Nephron (organoid): ENCODE results near the gene CXorf49B.
"Not testable (repeated sequence)": the region's sequence is repeated elsewhere in the genome, so short reads cannot be mapped to it uniquely, and the experiment has no call there.

Experiments used
- H3K27ac Mint-ChIP-seq, 3 experiments: 2 replicates each; pipeline ENCODE4 v1.8.0; 2020; ENCODE audit warnings: mixed read lengths in 3 of 3, mild to moderate bottlenecking in 2 of 3, moderate library complexity in 1 of 3
- H3K27me3 Mint-ChIP-seq: 2 replicates; pipeline ENCODE4 v1.8.0; 2021; ENCODE audit warnings: low read depth, mild to moderate bottlenecking, moderate library complexity, mixed read lengths
- H3K36me3 Mint-ChIP-seq: 2 replicates; pipeline ENCODE4 v1.8.0; 2020; ENCODE audit warnings: low read depth, mixed read lengths
- H3K4me1 Mint-ChIP-seq: 2 replicates; pipeline ENCODE4 v1.8.0; 2020; ENCODE audit warnings: mixed read lengths
- H3K4me3 Mint-ChIP-seq, 3 experiments: 2 replicates each; pipeline ENCODE4 v1.8.0; 2020; ENCODE audit warnings: mild to moderate bottlenecking in 3 of 3, mixed read lengths in 3 of 3, moderate library complexity in 2 of 3
- H3K9me3 Mint-ChIP-seq: 2 replicates; pipeline ENCODE4 v1.8.0; 2020; ENCODE audit warnings: mixed read lengths

The CXorf49B gene

DNA sequence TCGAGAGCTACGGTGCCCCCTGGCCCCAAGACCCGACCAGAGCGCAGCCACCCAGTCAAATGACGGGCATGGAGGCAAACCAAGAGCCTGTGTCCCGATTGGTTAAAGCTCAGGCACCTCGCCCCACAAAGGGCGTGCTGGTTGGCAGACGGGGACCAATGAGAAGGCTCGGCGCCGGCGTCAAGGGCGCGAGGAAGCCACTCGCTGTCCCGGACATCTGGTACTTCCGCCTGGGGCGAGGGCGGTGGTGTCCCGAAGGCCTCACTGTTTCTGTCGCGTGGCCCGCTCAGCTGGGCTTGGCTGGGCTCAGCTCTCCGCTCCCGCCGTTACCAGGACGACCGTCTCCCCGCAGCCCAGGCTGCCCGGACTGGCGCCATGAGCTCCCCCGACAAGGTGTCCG, at the start of gene CXorf49B:
Gene CXorf49B (plus strand): TSS at position 301 of the 400 bp plus-strand sequence. CDS start 75 bp downstream, at position 376.
- H3K9me3 Mint-ChIP-seq, H3K4me1 Mint-ChIP-seq, H3K4me3 Mint-ChIP-seq, H3K27me3 Mint-ChIP-seq, H3K27ac Mint-ChIP-seq, H3K36me3 Mint-ChIP-seq: not testable (repeated sequence)

- H3K36me3 Mint-ChIP-seq, H3K27ac Mint-ChIP-seq, H3K9me3 Mint-ChIP-seq, H3K4me1 Mint-ChIP-seq, H3K27me3 Mint-ChIP-seq, H3K4me3 Mint-ChIP-seq: not testable (repeated sequence)
Measured at GRCh38 chrX:71714064-71714463, 49.1 kb upstream of the CXorf49B start.

- not testable (repeated sequence) for H3K27ac Mint-ChIP-seq, H3K4me3 Mint-ChIP-seq, H3K27me3 Mint-ChIP-seq, H3K9me3 Mint-ChIP-seq, H3K36me3 Mint-ChIP-seq, H3K4me1 Mint-ChIP-seq
Measured at GRCh38 chrX:71715551-71715950, 47.6 kb upstream of the CXorf49B start.

GRCh38 chrX:71716323-71716722, 46.8 kb upstream of the CXorf49B start:
- not testable (repeated sequence) for H3K36me3 Mint-ChIP-seq, H3K9me3 Mint-ChIP-seq, H3K27me3 Mint-ChIP-seq, H3K27ac Mint-ChIP-seq, H3K4me3 Mint-ChIP-seq, H3K4me1 Mint-ChIP-seq

GRCh38 chrX:71718185-71718584, 45.0 kb upstream of the CXorf49B start, which contains the start of gene CXorf49:
Gene CXorf49 (minus strand): TSS chrX:71718285. CDS start chrX:71718151, 134 bp downstream.
- H3K27me3 Mint-ChIP-seq, H3K9me3 Mint-ChIP-seq, H3K4me1 Mint-ChIP-seq, H3K27ac Mint-ChIP-seq, H3K36me3 Mint-ChIP-seq, H3K4me3 Mint-ChIP-seq: not testable (repeated sequence)

DNA sequence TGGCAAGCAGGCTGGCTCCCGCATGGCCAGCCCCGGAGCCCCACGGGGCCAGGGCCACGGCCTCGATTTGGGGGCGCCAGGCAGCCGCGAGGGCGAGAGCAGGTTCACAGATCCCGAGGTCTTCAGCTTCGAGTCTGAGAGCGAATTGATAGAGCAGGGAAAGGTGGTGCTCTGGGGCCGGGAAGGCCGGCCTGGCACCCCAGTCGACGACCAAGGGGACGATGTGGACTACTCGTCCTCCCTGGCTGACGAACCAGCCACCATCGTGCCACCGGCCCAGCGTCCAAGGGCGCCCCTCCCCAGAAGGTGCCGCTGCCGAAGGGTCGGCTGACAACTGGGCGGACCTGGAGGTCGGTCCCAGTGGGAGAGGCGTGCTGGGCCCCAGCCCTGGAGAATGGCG, 44.0 kb upstream of the CXorf49B start:
- H3K27me3 Mint-ChIP-seq = not testable (repeated sequence)

GRCh38 chrX:71720289-71720886, 42.8 kb upstream of the CXorf49B start:
- not testable (repeated sequence) for H3K27me3 Mint-ChIP-seq

More for the DNA sequence above, 44.0 kb upstream of the CXorf49B start:
- H3K4me3 Mint-ChIP-seq, H3K36me3 Mint-ChIP-seq, H3K9me3 Mint-ChIP-seq, H3K27ac Mint-ChIP-seq, H3K4me1 Mint-ChIP-seq: not testable (repeated sequence)

DNA sequence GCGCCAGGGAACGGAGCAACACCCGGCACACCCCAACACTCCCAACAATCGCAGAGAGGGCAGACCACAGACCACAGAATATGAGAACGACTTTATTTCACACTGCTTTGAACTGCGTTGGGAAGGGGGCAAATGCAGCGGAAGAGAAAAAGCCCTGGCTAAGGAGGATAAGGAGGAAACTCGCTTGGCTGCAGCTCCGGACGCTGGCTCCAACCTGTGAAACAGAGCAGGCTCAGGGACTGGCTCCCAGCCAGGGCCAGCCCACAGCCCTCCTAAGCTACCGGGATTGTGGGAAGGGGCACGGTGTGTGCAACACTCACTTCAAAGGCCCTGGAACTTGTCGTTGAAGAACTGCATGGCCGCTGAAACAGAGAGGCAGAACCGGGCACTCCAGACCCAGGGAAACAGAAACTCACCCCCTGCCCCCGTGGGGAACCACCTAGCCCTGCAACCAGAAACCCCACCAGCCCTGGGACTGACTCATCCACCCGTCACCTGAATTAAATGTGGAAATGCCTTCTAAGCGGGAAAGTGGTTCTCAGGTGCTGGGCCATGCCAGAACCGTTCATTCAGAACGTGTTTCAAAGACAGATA, 2.4 kb upstream of the CXorf49B start:
- not testable (repeated sequence) for H3K36me3 Mint-ChIP-seq, H3K27me3 Mint-ChIP-seq, H3K27ac Mint-ChIP-seq, H3K4me1 Mint-ChIP-seq, H3K9me3 Mint-ChIP-seq, H3K4me3 Mint-ChIP-seq

More at GRCh38 chrX:71720289-71720886, 42.8 kb upstream of the CXorf49B start:
- not testable (repeated sequence) for H3K4me3 Mint-ChIP-seq, H3K27ac Mint-ChIP-seq, H3K36me3 Mint-ChIP-seq, H3K4me1 Mint-ChIP-seq, H3K9me3 Mint-ChIP-seq

GRCh38 chrX:71764832-71765231, 1.7 kb downstream of the CXorf49B start:
- H3K4me3 Mint-ChIP-seq, H3K4me1 Mint-ChIP-seq, H3K36me3 Mint-ChIP-seq, H3K9me3 Mint-ChIP-seq, H3K27me3 Mint-ChIP-seq, H3K27ac Mint-ChIP-seq: not testable (repeated sequence)

DNA sequence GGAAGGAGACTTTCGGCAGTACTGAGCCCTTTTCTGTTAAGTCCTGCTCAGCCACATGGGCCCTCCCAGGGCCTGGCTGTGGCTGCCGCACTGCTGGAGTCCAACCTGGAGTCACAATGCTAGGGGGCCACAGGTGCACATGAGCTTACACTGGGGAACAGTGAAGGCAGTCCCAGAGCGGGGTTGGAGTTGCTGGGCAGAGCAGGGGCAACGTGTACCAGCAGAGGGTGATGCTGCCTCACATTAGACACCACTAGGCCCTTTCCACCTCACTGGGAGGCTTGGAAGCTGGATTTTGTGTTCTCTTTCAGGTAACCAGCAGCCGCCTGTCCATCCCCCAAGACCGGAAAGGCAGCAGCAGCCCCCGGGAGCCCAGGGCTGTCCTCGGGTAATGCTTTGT, 2.5 kb downstream of the CXorf49B start:
- H3K4me1 Mint-ChIP-seq, H3K4me3 Mint-ChIP-seq, H3K27ac Mint-ChIP-seq, H3K27me3 Mint-ChIP-seq, H3K9me3 Mint-ChIP-seq, H3K36me3 Mint-ChIP-seq: not testable (repeated sequence)

- H3K4me3 Mint-ChIP-seq, H3K9me3 Mint-ChIP-seq, H3K27me3 Mint-ChIP-seq, H3K4me1 Mint-ChIP-seq, H3K36me3 Mint-ChIP-seq, H3K27ac Mint-ChIP-seq: not testable (repeated sequence)
Measured at GRCh38 chrX:71767134-71767533, 4.0 kb downstream of the CXorf49B start.

DNA sequence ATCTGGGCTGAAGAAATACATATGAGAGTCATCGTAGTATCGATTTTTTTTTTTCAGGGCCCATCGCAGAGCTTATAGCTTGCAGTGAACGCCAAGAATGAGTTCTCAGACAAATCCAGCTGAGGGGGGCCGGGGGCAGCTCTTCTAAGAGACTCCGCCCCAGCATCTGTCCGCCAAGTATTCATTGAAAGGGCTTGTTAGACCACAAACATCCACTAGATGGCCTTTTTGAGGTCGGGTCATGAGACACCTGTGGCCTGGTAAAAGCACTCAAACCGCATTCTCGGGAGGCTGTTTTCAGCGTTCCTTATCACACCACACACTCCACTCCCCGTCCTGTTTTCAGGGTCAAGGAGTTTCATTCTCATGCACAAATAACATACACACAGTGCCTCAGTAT, 15.2 kb downstream of the CXorf49B start:
- not testable (repeated sequence) for H3K36me3 Mint-ChIP-seq, H3K4me1 Mint-ChIP-seq, H3K9me3 Mint-ChIP-seq, H3K27me3 Mint-ChIP-seq, H3K27ac Mint-ChIP-seq, H3K4me3 Mint-ChIP-seq

DNA sequence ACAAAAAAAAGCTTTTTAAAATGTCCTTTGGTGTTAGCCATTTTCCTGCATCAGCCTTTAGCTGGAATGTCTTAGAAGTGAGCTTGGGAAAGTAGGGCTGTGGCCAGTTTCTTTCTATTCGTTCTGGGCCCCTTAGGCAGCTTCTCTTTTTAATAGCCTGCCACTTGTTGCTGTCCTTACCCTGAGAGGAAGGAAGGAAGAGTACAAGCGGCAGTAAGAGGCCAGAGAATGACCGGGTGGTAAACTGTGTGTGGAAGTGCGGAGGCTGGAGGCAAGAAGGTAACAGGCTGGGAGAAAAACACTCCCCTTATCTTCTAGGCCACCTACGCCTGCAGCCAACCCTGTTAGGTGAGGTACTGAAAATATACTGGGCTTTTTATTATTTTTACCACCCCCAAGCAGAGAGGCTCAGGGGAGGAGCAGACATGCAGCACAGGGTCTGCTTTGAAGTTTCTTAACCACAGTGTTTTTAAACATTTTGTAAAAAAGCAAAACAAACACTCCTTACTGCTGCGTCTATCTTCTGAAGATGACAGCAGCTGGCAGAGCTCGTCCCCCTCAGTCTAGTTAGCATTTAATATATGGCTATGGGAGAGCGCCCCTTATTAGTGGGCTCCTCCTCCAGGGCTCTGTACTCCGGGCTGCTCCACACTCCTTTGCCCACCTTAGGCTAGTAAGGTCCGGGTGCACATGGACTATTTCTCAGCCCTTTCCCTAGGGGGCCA, 19.2 kb downstream of the CXorf49B start:
- not testable (repeated sequence) for H3K9me3 Mint-ChIP-seq, H3K36me3 Mint-ChIP-seq, H3K27me3 Mint-ChIP-seq, H3K4me1 Mint-ChIP-seq, H3K4me3 Mint-ChIP-seq, H3K27ac Mint-ChIP-seq

- not testable (repeated sequence) for H3K27ac Mint-ChIP-seq, H3K9me3 Mint-ChIP-seq, H3K27me3 Mint-ChIP-seq, H3K36me3 Mint-ChIP-seq, H3K4me1 Mint-ChIP-seq, H3K4me3 Mint-ChIP-seq
Measured at GRCh38 chrX:71782950-71783299, 19.8 kb downstream of the CXorf49B start.

GRCh38 chrX:71783569-71784347, 20.6 kb downstream of the CXorf49B start:
- H3K27ac Mint-ChIP-seq, H3K36me3 Mint-ChIP-seq, H3K4me1 Mint-ChIP-seq, H3K4me3 Mint-ChIP-seq, H3K9me3 Mint-ChIP-seq, H3K27me3 Mint-ChIP-seq: not testable (repeated sequence)
